Measurements from ENCODE around the gene TPCN1. TPM values are rescaled to one million over a fixed set of nuclear protein-coding genes. Genes with fewer than 3 reads are reported as not detected.
A peak's percentile ranks its signal among the peaks of the same experiment; 100 is the strongest.

The TPCN1 gene
- total and polyA plus RNA-seq, 11 donors = 22.6 to 136 (median 80.5) TPM

GRCh38 chr12:113332688-113333417 is 111.6 kb downstream of the TPCN1 start:
- Histone ChIP-seq H3K9me3 (no peaks in the 10 kb centered on the region), H3K27me3 (no peaks in the 10 kb centered on the region), H3K27ac (peak overlapping the region in 4 of 12 donors; percentile 6 to 17 (median 10)), H3K4me3 (peak overlapping the region in 9 of 12 donors; percentile 69 to 98 (median 79)), H3K36me3 (peaks cover 0 to 44% (median 23%) of the 10 kb centered on the region in 9 donors), H3K4me1 (peaks cover 0 to 40% (median 19%) of the 10 kb centered on the region in 12 donors)
- DNase-seq (no peak), ATAC-seq (no peak)
- TF ChIP-seq POLR2A (IDR thresholded peaks at IDR 0.05) = no peak
- no peak for TF ChIP-seq CTCF (IDR thresholded peaks at IDR 0.05)
- intact Hi-C loops (cut with DNase I) = no loop called here
- 62 to 77% (median 71%) methylated on average over 14 to 17 of the region's 17 CpGs for WGBS, 4 donors

- DNase-seq (no peak), ATAC-seq (no peak)
- intact Hi-C loops (cut with DNase I) = no loop called here
- peak overlapping the region in 4 of 12 donors; percentile 6 to 17 (median 10) for H3K27ac ChIP-seq
- TF ChIP-seq POLR2A (IDR thresholded peaks at IDR 0.05) (no peak), CTCF (IDR thresholded peaks at IDR 0.05) (no peak)
- no peaks in the 10 kb centered on the region for H3K27me3 ChIP-seq
- H3K9me3 ChIP-seq = no peaks in the 10 kb centered on the region
- peaks cover 0 to 40% (median 19%) of the 10 kb centered on the region in 12 donors for H3K4me1 ChIP-seq
- 79 to 84% (median 83%) methylated on average over 5 of the region's 5 CpGs for WGBS, 4 donors
- H3K4me3 ChIP-seq = peak overlapping the region in 10 of 12 donors; percentile 69 to 98 (median 79)
- peaks cover 0 to 40% (median 23%) of the 10 kb centered on the region in 9 donors for H3K36me3 ChIP-seq
These were observed 112.1 kb downstream of the TPCN1 start for GRCh38 chr12:113333418-113333750.

GRCh38 chr12:113333877-113334785 is 112.9 kb downstream of the TPCN1 start:
- Histone ChIP-seq H3K27ac (peak overlapping the region in 11 of 12 donors; percentile 59 to 94 (median 76)), H3K36me3 (peaks cover 0 to 35% (median 23%) of the 10 kb centered on the region in 9 donors), H3K27me3 (no peaks in the 10 kb centered on the region), H3K4me1 (peaks cover 0 to 37% (median 19%) of the 10 kb centered on the region in 12 donors), H3K9me3 (no peaks in the 10 kb centered on the region), H3K4me3 (peak overlapping the region; percentile 55 to 98 (median 78))
- intact Hi-C loops (cut with DNase I) = loop anchor here in 3 of 10 donors (2.0 kb wide), 1 partner anchor 25 kb away; the partner anchor contains the start of gene PLBD2 (in 3 of the 3)
- ATAC-seq (peak in 1 of 4 donors; percentile 16), DNase-seq (peak in 2 of 5 donors; percentile 49 to 71)
- 41 to 44% (median 43%) methylated on average over 27 of the region's 27 CpGs for WGBS, 4 donors
- TF ChIP-seq CTCF (IDR thresholded peaks at IDR 0.05) = no peak
- TF ChIP-seq POLR2A (IDR thresholded peaks at IDR 0.05) = no peak
